IMR-90 (cell line): ENCODE data around the gene BLNK.

ENCODE experiments used
- BHLHE40 ChIP-seq: fragments of 150-350 bp; IDR thresholded peaks from 2 replicates; pipeline ENCODE4 v1.6.1; 2016; ENCODE audit warnings: mild to moderate bottlenecking, low read depth, low read length
- CEBPB ChIP-seq: IDR thresholded peaks from 2 replicates; pipeline ENCODE4 v1.6.1; 2012; ENCODE audit warnings: low read depth, low read length, improper control_type of control experiment
- POLR2A ChIP-seq: IDR thresholded peaks from 2 replicates; pipeline ENCODE4 v1.6.1; 2012; ENCODE audit warnings: mild to moderate bottlenecking, low read depth, low read length
- RAD21 ChIP-seq: IDR thresholded peaks from 2 replicates; pipeline ENCODE4 v1.6.1; 2012; ENCODE audit warnings: low read length, improper control_type of control experiment
- RFX5 ChIP-seq: IDR thresholded peaks from 2 replicates; pipeline ENCODE4 v1.8.0; 2012; ENCODE audit warnings: low read depth, mild to moderate bottlenecking, low read length, moderate library complexity
- SMC3 ChIP-seq: fragments of 150-350 bp; IDR thresholded peaks from 2 replicates; pipeline ENCODE4 v1.6.1; 2016; ENCODE audit warnings: low read depth, mild to moderate bottlenecking, antibody characterized with exemption, low read length, moderate library complexity
- TF ChIP-seq, protein P1 (sequence below): conservative IDR thresholded peaks from 2 replicates; pipeline ENCODE4 v1.5.1; 2012; ENCODE audit warnings: mild to moderate bottlenecking, low read depth, low read length, improper control_type of control experiment
- TF ChIP-seq, protein P2 (sequence below): fragments of 150-350 bp; IDR thresholded peaks from 2 replicates; pipeline ENCODE4 v1.6.1; 2017; ENCODE audit warnings: mild to moderate bottlenecking, antibody characterized with exemption, low read length, low read depth

- TF ChIP-seq, protein P1, sequence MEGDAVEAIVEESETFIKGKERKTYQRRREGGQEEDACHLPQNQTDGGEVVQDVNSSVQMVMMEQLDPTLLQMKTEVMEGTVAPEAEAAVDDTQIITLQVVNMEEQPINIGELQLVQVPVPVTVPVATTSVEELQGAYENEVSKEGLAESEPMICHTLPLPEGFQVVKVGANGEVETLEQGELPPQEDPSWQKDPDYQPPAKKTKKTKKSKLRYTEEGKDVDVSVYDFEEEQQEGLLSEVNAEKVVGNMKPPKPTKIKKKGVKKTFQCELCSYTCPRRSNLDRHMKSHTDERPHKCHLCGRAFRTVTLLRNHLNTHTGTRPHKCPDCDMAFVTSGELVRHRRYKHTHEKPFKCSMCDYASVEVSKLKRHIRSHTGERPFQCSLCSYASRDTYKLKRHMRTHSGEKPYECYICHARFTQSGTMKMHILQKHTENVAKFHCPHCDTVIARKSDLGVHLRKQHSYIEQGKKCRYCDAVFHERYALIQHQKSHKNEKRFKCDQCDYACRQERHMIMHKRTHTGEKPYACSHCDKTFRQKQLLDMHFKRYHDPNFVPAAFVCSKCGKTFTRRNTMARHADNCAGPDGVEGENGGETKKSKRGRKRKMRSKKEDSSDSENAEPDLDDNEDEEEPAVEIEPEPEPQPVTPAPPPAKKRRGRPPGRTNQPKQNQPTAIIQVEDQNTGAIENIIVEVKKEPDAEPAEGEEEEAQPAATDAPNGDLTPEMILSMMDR: no peak
- TF ChIP-seq SMC3 (no peak), POLR2A (no peak), CEBPB (no peak), RFX5 (no peak), BHLHE40 (no peak), RAD21 (no peak)
- TF ChIP-seq, protein P2, sequence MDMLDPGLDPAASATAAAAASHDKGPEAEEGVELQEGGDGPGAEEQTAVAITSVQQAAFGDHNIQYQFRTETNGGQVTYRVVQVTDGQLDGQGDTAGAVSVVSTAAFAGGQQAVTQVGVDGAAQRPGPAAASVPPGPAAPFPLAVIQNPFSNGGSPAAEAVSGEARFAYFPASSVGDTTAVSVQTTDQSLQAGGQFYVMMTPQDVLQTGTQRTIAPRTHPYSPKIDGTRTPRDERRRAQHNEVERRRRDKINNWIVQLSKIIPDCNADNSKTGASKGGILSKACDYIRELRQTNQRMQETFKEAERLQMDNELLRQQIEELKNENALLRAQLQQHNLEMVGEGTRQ: no peak
These were observed 118.3 kb downstream of the BLNK start for GRCh38 chr10:96153070-96153469.
